Endothelial cell of umbilical vein (primary cell): ENCODE measurements around the gene PXN. TPM values are rescaled to one million over a fixed set of nuclear protein-coding genes. Genes with fewer than 3 reads are reported as not detected.

Experiments
- BruUV-seq: library from RNA; stranded (reverse); fragments of 400-500 nt; replicated peaks from 2 replicates; lab custom pipeline; 2021; lab: Mats Ljungman, UMichigan
- CTCF ChIA-PET: fragments of 300-600, 350-600 bp; sonication (Branson Sonifier 250); formaldehyde crosslinking; loops from one replicate; lab custom pipeline; 2021; ENCODE audit warnings: antibody characterized with exemption, inconsistent platforms; lab: Charles Lee
- POLR2A ChIA-PET: fragments of 300-600, 350-600 bp; sonication (Branson Sonifier 250); formaldehyde crosslinking; loops from one replicate; lab custom pipeline; 2021; ENCODE audit warnings: antibody characterized with exemption, inconsistent platforms; lab: Charles Lee
- DNase-seq: peaks from one replicate; pipeline ENCODE4 v3.0.0-alpha.2; 2011; ENCODE audit warnings: low read depth, low spot score
- FAIRE-seq: peaks from 2 replicates; lab custom pipeline; 2011; peaks lifted over from hg19 to GRCh38; lab: Jason Lieb, UNC
- H2AFZ ChIP-seq: 2 replicates; pipeline ENCODE4 v1.6.0; 2012; ENCODE audit warnings: low read depth, low read length, control low read depth, inconsistent platforms
- H3K27ac ChIP-seq: 2 replicates; pipeline ENCODE4 v1.5.1; 2011; ENCODE audit warnings: low read depth, mild to moderate bottlenecking, control low read depth, low read length, moderate library complexity; ENCODE audit not compliant: insufficient read depth
- H3K27me3 ChIP-seq, 2 experiments: 2 replicates each; pipeline versions ENCODE4 v1.6.0 to v1.6.1; 2011; ENCODE audit warnings: low read length in 2 of 2, mixed read lengths in 1 of 2; ENCODE audit not compliant: control insufficient read depth in 2 of 2, insufficient read depth in 2 of 2
- H3K36me3 ChIP-seq, 2 experiments: 2 replicates in 1 of 2; 3 replicates in 1 of 2; pipeline ENCODE4 v1.5.1; 2011; ENCODE audit warnings: low read length in 2 of 2, mild to moderate bottlenecking in 1 of 2, moderate library complexity in 1 of 2; ENCODE audit not compliant: control insufficient read depth in 2 of 2, insufficient read depth in 2 of 2; ENCODE audit errors: extremely low read depth in 1 of 2
- H3K4me1 ChIP-seq: 3 replicates; pipeline ENCODE4 v1.5.1; 2011; ENCODE audit warnings: mild to moderate bottlenecking, low read length; ENCODE audit not compliant: control insufficient read depth, insufficient read depth; ENCODE audit errors: extremely low read depth
- H3K4me2 ChIP-seq: 2 replicates; pipeline ENCODE4 v1.6.1; 2011; ENCODE audit warnings: low read length, control low read depth, mixed read lengths; ENCODE audit not compliant: insufficient read depth
- H3K4me3 ChIP-seq, 3 experiments: fragments of 200-600 bp in 1 of 3; sonication (generic), shearing (Covaris generic) in 1 of 3; replicated peaks in 1 of 3; 2 replicates each; pipeline ENCODE4 v1.5.1; 2011 to 2016; ENCODE audit warnings: control low read depth in 3 of 3, low read length in 3 of 3, mild to moderate bottlenecking in 2 of 3, inconsistent platforms in 1 of 3, low read depth in 1 of 3, moderate library complexity in 1 of 3; ENCODE audit not compliant: insufficient read depth in 1 of 3
- H3K79me2 ChIP-seq: 2 replicates; pipeline ENCODE4 v1.6.0; 2012; ENCODE audit warnings: low read length, inconsistent platforms; ENCODE audit not compliant: control insufficient read depth, insufficient read depth
- H3K9ac ChIP-seq: replicated peaks from 2 replicates; pipeline ENCODE3; 2011; ENCODE audit warnings: low read length, control low read depth; ENCODE audit not compliant: insufficient read depth; ENCODE audit errors: extremely low read depth
- H3K9me1 ChIP-seq: replicated peaks from 3 replicates; pipeline ENCODE4 v1.6.0; 2011; ENCODE audit warnings: mild to moderate bottlenecking, low read length; ENCODE audit not compliant: control insufficient read depth, insufficient read depth; ENCODE audit errors: extremely low read depth
- H3K9me3 ChIP-seq: replicated peaks from 2 replicates; pipeline ENCODE4 v1.5.1; 2012; ENCODE audit warnings: low read length, inconsistent platforms; ENCODE audit not compliant: control insufficient read depth, insufficient read depth
- H4K20me1 ChIP-seq: replicated peaks from 2 replicates; pipeline ENCODE3; 2011; ENCODE audit warnings: mild to moderate bottlenecking, low read length; ENCODE audit not compliant: control insufficient read depth, insufficient read depth; ENCODE audit errors: extremely low read depth
- EZH2 ChIP-seq: IDR thresholded peaks from 2 replicates; pipeline ENCODE4 v1.6.1; 2012; ENCODE audit warnings: borderline replicate concordance, low read depth, mild to moderate bottlenecking, moderate library complexity, low read length, inconsistent platforms; ENCODE audit not compliant: severe bottlenecking
- FOS ChIP-seq: IDR thresholded peaks from 2 replicates; pipeline ENCODE4 v1.6.1; 2011; ENCODE audit warnings: mild to moderate bottlenecking, low read length, moderate library complexity, borderline replicate concordance; ENCODE audit not compliant: insufficient read depth
- GATA2 ChIP-seq: IDR thresholded peaks from 2 replicates; pipeline ENCODE4 v1.7.0; 2011; ENCODE audit warnings: low read depth, mild to moderate bottlenecking, moderate library complexity, mixed read lengths, low read length; ENCODE audit not compliant: insufficient read length, insufficient read depth
- MYC ChIP-seq: IDR thresholded peaks from one replicate; pipeline ENCODE4 v1.6.1; 2011; ENCODE audit warnings: mild to moderate bottlenecking, low read depth, low read length
- POLR2A ChIP-seq: IDR thresholded peaks from 2 replicates; pipeline ENCODE4 v1.6.1; 2012; ENCODE audit warnings: low read depth, mild to moderate bottlenecking, control low read depth, low read length
- POLR2AphosphoS5 ChIP-seq: IDR thresholded peaks from 2 replicates; pipeline ENCODE4 v1.6.1; 2012; ENCODE audit warnings: low read depth, mild to moderate bottlenecking, control low read depth, low read length, moderate library complexity; ENCODE audit not compliant: insufficient read depth
- dilution Hi-C: fragments of 300-500 bp; cut with MboI; formaldehyde crosslinking; loops from one replicate; pipeline ENCODE4 v1.15.0; 2019; ENCODE audit warnings: low sequenced_read_pairs; ENCODE audit not compliant: extremely low pct_ligation_motif_present
- intact Hi-C: fragments of 100-400 bp; cut with micrococcal nuclease; formaldehyde crosslinking; loops from one replicate; pipeline ENCODE4 v1.10.0; 2022
- polyA plus RNA-seq, 4 experiments: library from polyadenylated mRNA; depleted of rRNA in 3 of 4; stranded (reverse) in 3 of 4; unstranded in 1 of 4; fragments of >200 nt; gene quantifications; 2 replicates each; pipeline versions ENCODE4 v1.2.1 to v1.2.3, GENCODE V29; 2011 to 2012; ENCODE audit warnings: missing spikeins in 1 of 4
- total RNA-seq: library from RNA; stranded (reverse); gene quantifications from 2 replicates; pipeline ENCODE4 v1.2.3, GENCODE V29; 2021
- TF ChIP-seq, protein P1 (sequence below), 2 donors: IDR thresholded peaks; 1 replicate in 1 of 2; 2 replicates in 1 of 2; pipeline ENCODE4 v1.5.1; 2011; ENCODE audit warnings: low read length in 2 of 2, mild to moderate bottlenecking in 2 of 2, moderate library complexity in 2 of 2, control low read depth in 1 of 2, inconsistent platforms in 1 of 2, low read depth in 1 of 2; ENCODE audit not compliant: insufficient read depth in 1 of 2; ENCODE audit errors: extremely low read depth in 1 of 2
- TF ChIP-seq, protein P2 (sequence below): IDR thresholded peaks from 2 replicates; pipeline ENCODE4 v1.6.1; 2011; ENCODE audit not compliant: insufficient read depth, insufficient read length

Gene PXN
- total and polyA plus RNA-seq, 2 donors (not counting 3 experiments of a cell fraction or from before 2014, with no cell fraction given) = 132 to 258 TPM

DNA sequence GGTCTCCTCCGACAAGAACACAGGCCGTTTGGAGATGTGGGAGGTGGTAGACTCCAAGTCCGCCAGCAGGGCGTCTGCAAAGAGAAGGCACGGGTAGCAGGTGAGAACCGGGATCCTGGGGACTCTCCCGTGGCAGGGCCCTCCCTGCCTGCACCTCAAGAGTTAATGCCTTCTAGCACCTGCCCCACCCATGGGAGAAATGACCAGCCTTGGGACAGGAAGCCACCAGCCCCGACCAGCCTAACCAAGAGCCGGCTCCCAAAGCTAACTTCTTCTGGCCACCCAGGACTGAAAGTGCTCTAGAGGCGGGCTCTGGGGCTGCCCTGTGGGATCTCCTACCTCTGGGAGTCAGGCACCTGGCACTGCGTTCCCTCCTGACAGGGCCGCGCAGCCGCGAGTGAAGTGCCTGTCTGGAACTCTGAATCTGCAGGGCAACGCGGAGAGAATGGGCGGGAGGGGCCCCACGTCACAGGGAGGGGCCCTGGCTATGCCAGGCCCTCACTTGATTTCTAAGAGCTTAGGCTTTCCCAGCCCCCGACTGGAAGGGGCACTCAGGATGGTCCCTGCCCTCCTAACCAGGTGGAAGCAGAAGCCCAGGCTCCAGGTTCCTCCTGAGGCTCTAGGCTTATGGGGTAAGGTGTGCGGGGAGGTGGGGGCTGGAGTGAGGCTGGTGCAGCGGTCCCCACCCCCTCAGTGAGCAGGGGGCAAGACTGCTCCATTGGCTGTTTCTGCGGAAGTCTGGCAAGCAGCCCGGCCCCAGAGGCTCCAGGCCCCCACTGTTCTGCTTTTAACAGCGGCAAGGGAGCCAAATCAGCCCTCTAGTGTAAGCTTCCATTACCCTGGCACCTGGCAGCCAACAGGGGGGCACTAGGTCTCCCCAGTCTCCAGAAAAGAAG lies 41.0 kb downstream of the PXN start:
- FAIRE-seq (no peak), DNase-seq (no peak)
- Histone ChIP-seq H3K9me1 (no peaks in the 10 kb centered on the region), H3K9me3 (no peaks in the 10 kb centered on the region), H2AFZ (no peak overlapping the region), H4K20me1 (no peaks in the 10 kb centered on the region), H3K4me2 (no peak overlapping the region), H3K36me3 (peaks cover 13 to 60% of the 10 kb centered on the region in 2 experiments), H3K4me1 (peaks cover 36% of the 10 kb centered on the region), H3K27ac (no peak overlapping the region), H3K79me2 (peaks cover 86% of the 10 kb centered on the region), H3K4me3 (no peak overlapping the region), H3K27me3 (no peaks in the 10 kb centered on the region), H3K9ac (peak overlapping the region; percentile 8)
- TF ChIP-seq FOS (no peak), POLR2AphosphoS5 (peak; percentile 37)
- dilution Hi-C loops (no loop called here), intact Hi-C loops (no loop called here)
- ChIA-PET POLR2A (interaction anchor here (0.6 to 8.6 kb wide), 4 partner anchors 24 to 67 kb away, joined by 4 to 88 read pairs (median 22); partner anchors contain the start of genes PXN, RNU4-2 and RPLP0), CTCF (interaction anchor here (1.5 to 10.7 kb wide), 3 partner anchors 24 to 67 kb away, joined by 4 to 1402 read pairs (median 99); partner anchors contain the start of genes PXN, RNU4-1, RNU4-2 and RPLP0)
- no TSS peak for BruUV-seq

DNA sequence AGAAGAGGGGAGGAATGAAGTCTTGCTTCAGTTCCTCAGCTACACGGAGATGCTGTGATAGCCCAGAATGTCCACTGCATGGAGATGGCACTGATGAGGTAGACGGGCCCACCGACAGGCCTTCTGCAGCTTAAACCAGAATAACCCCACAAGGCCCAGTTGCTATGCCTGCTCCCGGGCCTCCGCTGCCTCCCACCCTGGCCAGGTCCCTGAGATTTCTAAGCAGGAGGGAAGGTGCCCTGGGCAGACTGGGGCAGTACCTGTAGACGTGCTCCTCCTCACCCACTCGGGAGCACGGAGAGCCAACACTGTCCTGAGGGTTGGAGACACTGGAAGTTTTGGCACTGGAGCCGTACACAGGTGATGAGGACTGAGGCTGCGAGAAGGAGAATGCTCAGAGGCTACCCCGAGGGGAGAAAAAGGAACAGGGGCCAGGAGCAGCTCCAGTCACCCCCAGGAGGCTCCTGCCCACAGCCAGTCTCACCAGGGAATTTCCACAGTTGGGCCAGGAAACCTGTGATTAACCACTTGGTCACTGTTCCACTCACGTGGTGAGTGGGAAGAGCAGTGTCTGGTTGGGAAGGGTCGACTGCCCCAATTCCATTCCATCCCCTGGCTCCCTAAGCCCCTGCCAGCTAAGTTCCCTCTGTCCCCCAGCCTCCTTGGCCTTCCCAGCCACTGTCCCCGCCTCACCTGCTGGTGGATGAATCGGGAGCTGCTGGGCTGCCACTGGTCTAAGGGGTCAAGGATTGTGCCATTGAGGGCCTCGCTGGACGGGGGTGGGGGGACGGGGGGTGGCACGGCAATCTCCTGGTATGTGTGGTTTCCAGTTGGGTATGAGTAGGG lies 41.8 kb downstream of the PXN start:
- H3K9ac ChIP-seq = no peak overlapping the region
- H3K27me3 ChIP-seq = no peaks in the 10 kb centered on the region
- H3K4me3 ChIP-seq = no peak overlapping the region
- no peaks in the 10 kb centered on the region for H3K9me1 ChIP-seq
- dilution Hi-C loops = no loop called here
- H3K9me3 ChIP-seq = no peaks in the 10 kb centered on the region
- no peak for FAIRE-seq
- no peak overlapping the region for H2AFZ ChIP-seq
- H3K27ac ChIP-seq = no peak overlapping the region
- peaks cover 80% of the 10 kb centered on the region for H3K79me2 ChIP-seq
- no peak for DNase-seq
- no TSS peak for BruUV-seq
- TF ChIP-seq GATA2 (no peak), MYC (no peak), EZH2 (no peak), FOS (no peak), POLR2AphosphoS5 (no peak), POLR2A (no peak)
- TF ChIP-seq, protein P1, sequence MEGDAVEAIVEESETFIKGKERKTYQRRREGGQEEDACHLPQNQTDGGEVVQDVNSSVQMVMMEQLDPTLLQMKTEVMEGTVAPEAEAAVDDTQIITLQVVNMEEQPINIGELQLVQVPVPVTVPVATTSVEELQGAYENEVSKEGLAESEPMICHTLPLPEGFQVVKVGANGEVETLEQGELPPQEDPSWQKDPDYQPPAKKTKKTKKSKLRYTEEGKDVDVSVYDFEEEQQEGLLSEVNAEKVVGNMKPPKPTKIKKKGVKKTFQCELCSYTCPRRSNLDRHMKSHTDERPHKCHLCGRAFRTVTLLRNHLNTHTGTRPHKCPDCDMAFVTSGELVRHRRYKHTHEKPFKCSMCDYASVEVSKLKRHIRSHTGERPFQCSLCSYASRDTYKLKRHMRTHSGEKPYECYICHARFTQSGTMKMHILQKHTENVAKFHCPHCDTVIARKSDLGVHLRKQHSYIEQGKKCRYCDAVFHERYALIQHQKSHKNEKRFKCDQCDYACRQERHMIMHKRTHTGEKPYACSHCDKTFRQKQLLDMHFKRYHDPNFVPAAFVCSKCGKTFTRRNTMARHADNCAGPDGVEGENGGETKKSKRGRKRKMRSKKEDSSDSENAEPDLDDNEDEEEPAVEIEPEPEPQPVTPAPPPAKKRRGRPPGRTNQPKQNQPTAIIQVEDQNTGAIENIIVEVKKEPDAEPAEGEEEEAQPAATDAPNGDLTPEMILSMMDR (IDR thresholded peaks at IDR 0.05; ENCODE audit: extremely low read depth in 1 of 2, insufficient read depth in 1 of 2, low read depth in 1 of 2, low read length in 2 of 2) = no peak
- TF ChIP-seq, protein P2, sequence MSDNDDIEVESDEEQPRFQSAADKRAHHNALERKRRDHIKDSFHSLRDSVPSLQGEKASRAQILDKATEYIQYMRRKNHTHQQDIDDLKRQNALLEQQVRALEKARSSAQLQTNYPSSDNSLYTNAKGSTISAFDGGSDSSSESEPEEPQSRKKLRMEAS = no peak
- CTCF ChIA-PET = interaction anchor here (1.5 to 10.7 kb wide), 2 partner anchors 23 to 30 kb away, joined by 4 to 1402 read pairs; partner anchors contain the start of genes PXN and RPLP0
- no peaks in the 10 kb centered on the region for H4K20me1 ChIP-seq
- peaks cover 28% of the 10 kb centered on the region for H3K4me1 ChIP-seq
- no peak overlapping the region for H3K4me2 ChIP-seq
- intact Hi-C loops = no loop called here
- H3K36me3 ChIP-seq = peaks cover 20 to 65% of the 10 kb centered on the region in 2 experiments
- POLR2A ChIA-PET = interaction anchor here (7.6 kb wide), 1 partner anchor 23 kb away, joined by 32 read pairs; the partner anchor contains the start of gene RPLP0
